Spleen (tissue), 7 donors: ENCODE results near the gene HLCS.

ENCODE experiments used
- POLR2A ChIP-seq, 3 donors: fragments of 450-650 bp; IDR thresholded peaks; one replicate each; pipeline ENCODE4 v1.5.1; 2017; ENCODE audit warnings: antibody characterized with exemption in 3 of 3, mild to moderate bottlenecking in 1 of 3
- POLR2AphosphoS5 ChIP-seq, 3 donors: sonication (generic); formaldehyde crosslinking; IDR thresholded peaks; one replicate each; pipeline ENCODE4 v1.5.1; 2017; ENCODE audit warnings: antibody characterized with exemption in 3 of 3
- TF ChIP-seq, protein P1 (sequence below), 11 experiments: fragments of 200-600 bp in 7 of 11; fragments of 450-650 bp in 4 of 11; sonication (generic) in 4 of 11; IDR thresholded peaks in 8 of 11; conservative IDR thresholded peaks in 3 of 11; 1 replicate in 7 of 11; 2 replicates in 4 of 11; pipeline versions ENCODE4 v1.4.0 to v1.8.0; 2016 to 2021; ENCODE audit warnings: antibody characterized with exemption in 11 of 11, inconsistent platforms in 4 of 11, mild to moderate bottlenecking in 1 of 11
- donor health status: DM: no; HTN: no; CAD: no; lungs with moderate emphysema.
- donor health status: DM: no; HTN: no; CAD: no.
- donor health status: DM: no; HTN: no; CAD: no.

DNA sequence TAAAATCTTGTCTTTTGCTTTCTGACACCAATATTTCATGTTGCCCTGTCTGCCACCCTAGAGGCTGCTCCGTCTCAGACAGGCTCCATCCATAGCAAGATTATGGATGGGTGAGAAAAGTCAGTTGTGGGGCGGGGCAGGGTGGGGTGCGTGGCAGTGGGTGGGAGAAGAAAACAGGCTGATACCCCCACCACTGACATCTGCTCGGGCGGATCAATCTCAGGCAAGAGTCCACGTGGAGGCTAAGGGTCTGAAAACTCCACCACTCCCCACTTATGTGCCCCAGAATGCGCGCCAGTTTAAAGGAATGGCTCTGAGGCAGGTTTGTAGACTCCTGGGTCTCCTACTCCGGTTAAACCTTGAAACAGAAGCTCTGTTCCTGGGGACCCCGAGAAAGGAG, 101.5 kb downstream of the HLCS start:
- TF ChIP-seq POLR2A (IDR thresholded peaks at IDR 0.05) (no peak), POLR2AphosphoS5 (IDR thresholded peaks at IDR 0.05) (no peak)
- TF ChIP-seq, protein P1, sequence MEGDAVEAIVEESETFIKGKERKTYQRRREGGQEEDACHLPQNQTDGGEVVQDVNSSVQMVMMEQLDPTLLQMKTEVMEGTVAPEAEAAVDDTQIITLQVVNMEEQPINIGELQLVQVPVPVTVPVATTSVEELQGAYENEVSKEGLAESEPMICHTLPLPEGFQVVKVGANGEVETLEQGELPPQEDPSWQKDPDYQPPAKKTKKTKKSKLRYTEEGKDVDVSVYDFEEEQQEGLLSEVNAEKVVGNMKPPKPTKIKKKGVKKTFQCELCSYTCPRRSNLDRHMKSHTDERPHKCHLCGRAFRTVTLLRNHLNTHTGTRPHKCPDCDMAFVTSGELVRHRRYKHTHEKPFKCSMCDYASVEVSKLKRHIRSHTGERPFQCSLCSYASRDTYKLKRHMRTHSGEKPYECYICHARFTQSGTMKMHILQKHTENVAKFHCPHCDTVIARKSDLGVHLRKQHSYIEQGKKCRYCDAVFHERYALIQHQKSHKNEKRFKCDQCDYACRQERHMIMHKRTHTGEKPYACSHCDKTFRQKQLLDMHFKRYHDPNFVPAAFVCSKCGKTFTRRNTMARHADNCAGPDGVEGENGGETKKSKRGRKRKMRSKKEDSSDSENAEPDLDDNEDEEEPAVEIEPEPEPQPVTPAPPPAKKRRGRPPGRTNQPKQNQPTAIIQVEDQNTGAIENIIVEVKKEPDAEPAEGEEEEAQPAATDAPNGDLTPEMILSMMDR (IDR thresholded peaks at IDR 0.05 in 8 of 11, conservative IDR thresholded peaks at IDR 0.05 in 3 of 11): no peak
